Ishikawa (cell line): ENCODE results near the gene LCNL1.

ENCODE experiments used
- CEBPB ChIP-seq: IDR thresholded peaks from 2 replicates; pipeline ENCODE4 v1.6.1; 2012
- CREB1 ChIP-seq: IDR thresholded peaks from 2 replicates; pipeline ENCODE4 v1.6.1; 2012; ENCODE audit warnings: low read depth
- EGR1 ChIP-seq: IDR thresholded peaks from 2 replicates; pipeline ENCODE4 v1.6.1; 2012
- EP300 ChIP-seq: IDR thresholded peaks from 2 replicates; pipeline ENCODE4 v1.6.1; 2012; ENCODE audit warnings: borderline replicate concordance
- FOXM1 ChIP-seq: IDR thresholded peaks from 2 replicates; pipeline ENCODE4 v1.6.1; 2012; ENCODE audit warnings: low read depth, borderline replicate concordance
- NFIC ChIP-seq: IDR thresholded peaks from 2 replicates; pipeline ENCODE4 v1.6.1; 2012
- RAD21 ChIP-seq: IDR thresholded peaks from 2 replicates; pipeline ENCODE4 v1.6.1; 2012; ENCODE audit warnings: low read depth
- TAF1 ChIP-seq: IDR thresholded peaks from 2 replicates; pipeline ENCODE4 v1.6.1; 2012; ENCODE audit warnings: low read depth, mild to moderate bottlenecking
- TCF12 ChIP-seq: IDR thresholded peaks from 2 replicates; pipeline ENCODE4 v1.6.1; 2012; ENCODE audit warnings: low read depth
- TEAD4 ChIP-seq: IDR thresholded peaks from 2 replicates; pipeline ENCODE4 v1.6.1; 2012
- USF1 ChIP-seq: IDR thresholded peaks from 2 replicates; pipeline ENCODE4 v1.6.1; 2012
- YY1 ChIP-seq: IDR thresholded peaks from 2 replicates; pipeline ENCODE4 v1.6.1; 2012; ENCODE audit warnings: low read depth
- ZBTB7A ChIP-seq: IDR thresholded peaks from 2 replicates; pipeline ENCODE4 v1.6.1; 2012; ENCODE audit warnings: low read depth
- TF ChIP-seq, protein P1 (sequence below): IDR thresholded peaks from 2 replicates; pipeline ENCODE4 v1.6.1; 2012; ENCODE audit warnings: low read depth, mild to moderate bottlenecking
- TF ChIP-seq, protein P2 (sequence below): IDR thresholded peaks from 2 replicates; pipeline ENCODE4 v1.6.1; 2012

Gene LCNL1

GRCh38 chr9:136988872-136989271 lies 6.1 kb downstream of the LCNL1 start:
- TF ChIP-seq ZBTB7A (no peak), TAF1 (no peak), TCF12 (no peak), NFIC (no peak), EP300 (no peak), RAD21 (no peak), EGR1 (no peak), USF1 (no peak), TEAD4 (no peak), CEBPB (no peak), YY1 (no peak), FOXM1 (no peak), CREB1 (no peak)
- TF ChIP-seq, protein P1, sequence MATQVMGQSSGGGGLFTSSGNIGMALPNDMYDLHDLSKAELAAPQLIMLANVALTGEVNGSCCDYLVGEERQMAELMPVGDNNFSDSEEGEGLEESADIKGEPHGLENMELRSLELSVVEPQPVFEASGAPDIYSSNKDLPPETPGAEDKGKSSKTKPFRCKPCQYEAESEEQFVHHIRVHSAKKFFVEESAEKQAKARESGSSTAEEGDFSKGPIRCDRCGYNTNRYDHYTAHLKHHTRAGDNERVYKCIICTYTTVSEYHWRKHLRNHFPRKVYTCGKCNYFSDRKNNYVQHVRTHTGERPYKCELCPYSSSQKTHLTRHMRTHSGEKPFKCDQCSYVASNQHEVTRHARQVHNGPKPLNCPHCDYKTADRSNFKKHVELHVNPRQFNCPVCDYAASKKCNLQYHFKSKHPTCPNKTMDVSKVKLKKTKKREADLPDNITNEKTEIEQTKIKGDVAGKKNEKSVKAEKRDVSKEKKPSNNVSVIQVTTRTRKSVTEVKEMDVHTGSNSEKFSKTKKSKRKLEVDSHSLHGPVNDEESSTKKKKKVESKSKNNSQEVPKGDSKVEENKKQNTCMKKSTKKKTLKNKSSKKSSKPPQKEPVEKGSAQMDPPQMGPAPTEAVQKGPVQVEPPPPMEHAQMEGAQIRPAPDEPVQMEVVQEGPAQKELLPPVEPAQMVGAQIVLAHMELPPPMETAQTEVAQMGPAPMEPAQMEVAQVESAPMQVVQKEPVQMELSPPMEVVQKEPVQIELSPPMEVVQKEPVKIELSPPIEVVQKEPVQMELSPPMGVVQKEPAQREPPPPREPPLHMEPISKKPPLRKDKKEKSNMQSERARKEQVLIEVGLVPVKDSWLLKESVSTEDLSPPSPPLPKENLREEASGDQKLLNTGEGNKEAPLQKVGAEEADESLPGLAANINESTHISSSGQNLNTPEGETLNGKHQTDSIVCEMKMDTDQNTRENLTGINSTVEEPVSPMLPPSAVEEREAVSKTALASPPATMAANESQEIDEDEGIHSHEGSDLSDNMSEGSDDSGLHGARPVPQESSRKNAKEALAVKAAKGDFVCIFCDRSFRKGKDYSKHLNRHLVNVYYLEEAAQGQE: no peak
- TF ChIP-seq, protein P2, sequence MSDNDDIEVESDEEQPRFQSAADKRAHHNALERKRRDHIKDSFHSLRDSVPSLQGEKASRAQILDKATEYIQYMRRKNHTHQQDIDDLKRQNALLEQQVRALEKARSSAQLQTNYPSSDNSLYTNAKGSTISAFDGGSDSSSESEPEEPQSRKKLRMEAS: no peak

DNA sequence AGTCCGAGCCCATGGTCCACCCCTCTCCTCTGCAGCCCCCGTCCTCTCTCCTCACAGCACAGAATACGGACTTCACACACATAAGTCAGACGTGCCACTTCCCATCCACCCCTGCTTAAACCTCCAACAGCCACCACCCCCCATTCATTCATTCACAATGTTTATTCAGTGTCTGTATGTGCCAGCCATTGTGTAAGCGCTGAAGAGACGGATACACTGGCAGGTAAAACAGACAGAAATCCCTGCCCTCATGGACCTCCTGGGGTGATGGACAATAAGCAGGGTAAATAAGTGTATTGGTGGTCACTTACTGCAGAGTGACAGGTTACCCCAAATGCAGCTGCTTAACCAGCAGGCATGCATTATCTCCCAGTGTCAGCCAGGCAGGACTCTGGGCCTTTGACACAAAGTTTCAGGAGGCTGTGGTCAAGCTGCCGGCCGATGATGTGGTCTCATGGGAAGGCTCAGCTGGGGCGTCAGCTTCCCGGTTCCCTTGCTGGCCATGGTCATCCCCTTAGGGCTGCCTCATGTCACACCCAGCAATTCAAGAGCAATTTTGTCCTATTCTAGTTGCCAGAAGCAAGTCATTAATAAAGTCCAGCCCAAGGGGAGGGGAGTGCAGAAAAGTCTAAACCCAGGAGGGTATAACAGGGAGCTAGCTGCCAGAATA lies 7.6 kb downstream of the LCNL1 start:
- no peak for TF ChIP-seq EGR1
- TF ChIP-seq EP300: no peak; the same call in 1 of the 2 replicates
- no peak for TF ChIP-seq TEAD4
- TF ChIP-seq ZBTB7A: no peak
- peak; percentile 46; the same call in 1 of the 2 replicates for TF ChIP-seq NFIC
- TF ChIP-seq FOXM1: no peak
- TF ChIP-seq, protein P2: no peak; the same call in 1 of the 2 replicates
- peak; percentile 34; the same call in 1 of the 2 replicates for TF ChIP-seq TCF12
- peak; percentile 9; the same call in 1 of the 2 replicates for TF ChIP-seq USF1

- peak; percentile 77 for TF ChIP-seq YY1
- TF ChIP-seq EGR1: no peak
- TF ChIP-seq, protein P2: peak; percentile 91
- peak; percentile 8; the same call in 1 of the 2 replicates for TF ChIP-seq TAF1
- TF ChIP-seq CEBPB: no peak
These were observed 9.4 kb downstream of the LCNL1 start, which contains the start of gene PAXX for GRCh38 chr9:136991993-136992818. TSS of gene PAXX (plus strand) at chr9:136992422. CDS start at chr9:136992444, 22 bp downstream.

GRCh38 chr9:136992819-136993369 lies 10.1 kb downstream of the LCNL1 start:
- TF ChIP-seq, protein P2: no peak
- TF ChIP-seq YY1 (no peak), CEBPB (no peak), TCF12 (no peak), ZBTB7A (no peak; the same call in 1 of the 2 replicates), FOXM1 (no peak), EGR1 (no peak), TEAD4 (no peak), RAD21 (no peak), TAF1 (no peak), EP300 (no peak), CREB1 (no peak), NFIC (no peak), USF1 (no peak)
- TF ChIP-seq, protein P1: no peak
